B cell (primary cell): ENCODE results near the gene CALML6.
"Not testable (repeated sequence)": the region's sequence is repeated elsewhere in the genome, so short reads cannot be mapped to it uniquely, and the experiment has no call there.

Experiments
- CTCF ChIP-seq: fragments of 200-600 bp; IDR thresholded peaks from one replicate; pipeline ENCODE4 v1.8.0; 2022; ENCODE audit warnings: antibody characterized with exemption, mild to moderate bottlenecking
- EZH2 ChIP-seq: IDR thresholded peaks from 2 replicates; pipeline ENCODE4 v1.6.1; 2012; ENCODE audit warnings: borderline replicate concordance, low read depth, mild to moderate bottlenecking, moderate library complexity, low read length; ENCODE audit not compliant: insufficient read depth, poor library complexity, severe bottlenecking

GRCh38 chr1:1934848-1935247 is 19.8 kb downstream of the CALML6 start:
- TF ChIP-seq CTCF, EZH2: not testable (repeated sequence)
